GM18907 (cell line): ENCODE measurements around the gene RPP30.

Experiments
- ATAC-seq: cut with Tn5 transposase; IDR thresholded peaks from one replicate; pipeline ENCODE4 v1.9.1; 2021; ENCODE audit warnings: mild to moderate bottlenecking, moderate library complexity; ENCODE audit not compliant: unreplicated experiment

RPP30 gene

DNA sequence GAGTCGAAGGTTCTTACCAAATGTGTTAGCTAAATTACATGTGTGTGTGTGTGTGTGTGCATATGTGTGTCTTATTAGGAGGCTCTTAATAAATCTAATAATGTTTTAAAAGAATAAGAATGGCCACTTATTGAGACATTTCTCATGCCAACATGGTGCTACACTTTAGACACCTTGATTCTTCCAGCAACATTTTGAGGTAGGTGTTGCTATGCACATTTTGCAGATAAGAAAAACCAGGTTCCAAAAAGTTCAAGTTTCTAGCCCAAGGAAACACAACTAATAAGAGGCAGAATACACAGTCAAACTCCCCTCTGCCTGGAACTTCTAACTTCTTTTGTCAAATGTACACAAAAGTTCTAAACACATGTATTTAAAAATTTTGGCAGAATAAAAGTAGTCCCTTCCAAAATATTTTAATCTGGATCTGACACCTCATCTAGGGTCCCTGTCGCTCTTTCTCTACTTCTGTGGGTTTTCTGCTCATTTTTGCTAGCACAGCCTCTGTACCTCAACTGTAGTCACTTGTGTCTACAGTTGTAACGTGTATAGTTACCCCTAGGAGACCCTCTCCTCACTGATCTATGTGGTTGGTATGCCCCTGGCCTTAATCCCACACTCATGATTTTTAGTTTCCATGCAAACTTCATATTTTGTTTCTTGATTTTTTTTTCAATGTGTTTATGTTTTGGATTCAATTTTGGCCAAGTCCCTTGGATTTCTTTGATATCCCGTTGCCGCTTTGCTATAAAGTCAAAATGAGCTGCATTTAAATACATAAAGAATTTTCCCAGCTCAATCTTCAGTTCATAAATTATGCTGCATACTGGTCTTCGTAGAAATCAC is 44.8 kb downstream of the RPP30 start:
- no peak for ATAC-seq

DNA sequence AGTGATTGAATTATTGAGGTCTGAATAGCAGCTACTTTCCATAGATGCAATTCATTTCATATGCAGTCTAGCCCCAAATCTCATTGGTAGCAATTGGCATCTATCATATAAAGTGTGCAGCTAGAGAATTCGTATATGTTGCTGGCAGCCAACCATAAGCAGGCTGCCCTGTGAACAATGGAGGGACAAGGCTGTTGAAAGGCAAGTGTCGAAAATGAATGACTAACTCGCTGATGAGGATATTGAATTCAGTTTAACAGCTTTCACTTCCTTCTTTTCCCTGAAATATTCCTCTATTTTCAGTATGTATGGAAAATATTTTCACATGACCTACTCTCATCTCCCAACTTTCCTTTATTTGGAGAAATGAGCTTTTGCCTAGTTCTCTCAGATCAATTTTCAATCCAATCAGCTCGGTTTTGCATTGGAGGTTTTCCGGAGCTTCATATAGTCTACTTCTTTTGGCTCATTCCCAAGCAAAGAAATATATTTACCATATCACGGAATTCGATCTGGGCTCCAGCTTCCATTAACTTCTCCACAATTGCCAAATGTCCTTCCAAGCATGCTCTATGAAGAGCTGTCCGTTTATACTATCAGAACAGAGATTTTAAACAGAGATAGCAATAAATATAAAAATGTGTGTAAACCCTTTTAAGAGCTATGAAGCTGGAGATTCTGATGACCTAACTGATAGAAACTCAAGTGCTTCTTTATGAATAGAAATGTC is 45.6 kb downstream of the RPP30 start:
- no peak for ATAC-seq

GRCh38 chr10:90917968-90918318 is 46.2 kb downstream of the RPP30 start:
- no peak for ATAC-seq

DNA sequence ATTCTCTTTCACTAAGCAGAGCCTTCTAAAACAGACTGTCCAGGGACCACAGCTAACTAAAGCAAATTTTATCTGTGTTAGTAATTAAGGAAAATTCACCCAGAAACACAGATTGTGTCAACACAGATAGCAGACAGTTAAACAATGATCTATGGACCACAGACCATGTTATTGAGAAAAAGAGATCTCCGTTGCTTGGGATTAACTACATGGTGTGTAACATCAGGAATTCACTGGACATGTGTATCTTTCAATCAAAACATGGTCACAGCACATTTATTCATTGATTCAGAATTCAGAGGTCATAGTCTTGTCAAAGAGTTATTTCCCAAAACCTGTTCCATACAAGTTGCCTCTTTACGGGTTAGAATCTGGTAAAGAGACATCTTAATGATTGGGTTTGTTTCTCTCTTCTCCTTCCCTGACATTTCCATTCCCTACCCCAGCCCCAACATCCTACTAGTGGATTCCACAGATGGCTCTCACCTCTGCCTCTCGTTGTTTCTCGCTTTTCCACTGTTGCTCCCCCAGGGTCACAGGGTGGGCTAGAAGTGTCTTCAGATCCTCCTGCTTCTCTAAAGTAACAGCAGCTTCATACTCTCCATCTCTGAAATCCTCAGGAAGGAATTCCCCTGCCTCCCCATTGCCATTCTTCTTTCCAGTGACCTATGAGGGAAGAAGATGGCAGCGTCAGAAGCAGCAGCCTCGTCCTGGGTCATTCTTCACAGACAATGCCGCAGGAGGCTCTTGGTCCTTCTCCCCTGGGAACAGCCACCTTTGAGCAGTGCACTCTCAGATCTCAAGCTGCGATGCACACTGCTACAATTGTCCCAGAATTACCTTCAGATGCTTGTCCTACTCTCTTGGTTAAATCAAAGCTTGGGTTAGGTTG is 48.2 kb downstream of the RPP30 start:
- ATAC-seq, result no peak

- ATAC-seq, result no peak
Measured at GRCh38 chr10:90920986-90921666, 49.4 kb downstream of the RPP30 start, which contains the start of gene ANKRD1. Gene ANKRD1, minus strand, starts transcription at chr10:90921087. Its CDS starts 60 bp downstream, at chr10:90921027.

DNA sequence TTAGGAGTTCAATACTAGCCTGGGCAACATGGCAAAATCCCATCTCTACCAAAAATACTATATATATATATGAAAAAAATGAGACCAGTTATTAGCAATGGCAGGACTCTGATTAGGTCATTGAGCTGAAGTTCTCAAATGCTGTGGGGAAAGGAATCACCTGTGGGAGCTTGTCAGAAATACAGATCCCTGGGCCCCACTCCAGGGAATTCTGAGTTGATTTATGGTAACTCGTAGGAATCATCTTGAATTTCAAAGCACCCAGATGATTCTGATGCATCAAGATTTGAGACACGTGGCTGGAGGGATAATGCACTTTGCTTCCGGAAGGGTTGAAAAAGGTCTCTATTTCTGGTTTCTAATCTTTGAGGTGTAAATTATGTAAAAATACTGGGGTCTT is 50.1 kb downstream of the RPP30 start:
- ATAC-seq, result no peak

- ATAC-seq, result no peak
Measured at GRCh38 chr10:90923111-90923731, 51.4 kb downstream of the RPP30 start.

DNA sequence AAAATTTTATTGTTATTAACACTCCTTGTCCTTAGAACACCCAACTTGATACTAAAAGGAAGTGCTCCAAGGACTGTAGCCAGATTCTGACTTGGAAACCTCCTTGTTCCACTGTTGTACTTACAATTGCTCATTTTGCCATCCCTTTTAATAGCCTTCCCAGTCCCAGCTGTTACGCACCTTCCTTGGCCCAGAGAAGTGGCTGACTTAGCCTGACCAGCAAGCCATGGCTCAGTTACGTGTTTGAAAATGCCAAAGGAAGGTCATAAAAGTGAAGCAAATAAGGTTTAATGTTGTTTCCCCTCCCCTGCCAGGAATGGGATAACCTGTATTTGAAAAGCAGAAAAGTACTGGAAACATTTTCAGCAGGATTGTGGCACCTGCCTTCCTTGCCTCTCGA is 52.8 kb downstream of the RPP30 start:
- ATAC-seq, result no peak

- ATAC-seq, result no peak
Measured at GRCh38 chr10:90925079-90926029, 53.6 kb downstream of the RPP30 start.

DNA sequence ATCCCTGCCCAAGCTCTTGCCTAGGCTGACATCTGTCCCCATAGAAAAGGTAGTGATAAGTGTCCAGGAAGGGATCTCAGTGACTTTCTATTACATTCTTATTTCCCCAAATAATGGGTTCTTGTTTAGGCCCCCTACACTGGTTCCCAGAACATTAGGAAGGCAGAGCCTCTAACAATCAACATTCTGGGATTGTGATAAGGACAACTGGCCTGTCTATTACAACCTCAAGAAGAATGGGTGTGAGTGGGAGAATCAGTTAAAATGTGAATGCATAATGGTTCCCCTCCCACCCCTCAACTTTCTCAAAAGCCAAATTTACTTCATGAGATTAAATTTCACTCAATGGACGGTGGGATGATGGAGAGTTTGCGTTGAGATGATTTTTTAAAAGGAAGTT is 55.5 kb downstream of the RPP30 start:
- no peak for ATAC-seq

DNA sequence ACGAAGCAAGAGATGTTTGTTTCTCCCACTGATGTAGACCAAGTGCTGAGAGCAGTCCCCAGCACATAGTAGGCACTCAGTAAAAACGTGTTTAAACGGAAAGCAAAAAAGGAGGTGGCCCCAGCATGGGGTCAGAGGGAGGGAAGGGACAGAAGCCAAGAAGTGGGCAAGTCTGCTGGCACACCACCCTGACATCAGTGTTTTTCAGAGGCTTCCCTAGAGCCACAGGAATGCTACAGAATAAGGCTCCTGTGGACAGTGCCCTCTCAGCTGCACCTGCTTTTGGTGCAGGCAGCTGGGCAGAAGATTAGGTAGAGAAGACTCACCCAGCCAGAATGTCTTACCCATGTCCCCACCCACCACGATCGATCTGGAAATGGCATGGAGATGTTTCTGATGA is 57.4 kb downstream of the RPP30 start:
- ATAC-seq, result no peak

DNA sequence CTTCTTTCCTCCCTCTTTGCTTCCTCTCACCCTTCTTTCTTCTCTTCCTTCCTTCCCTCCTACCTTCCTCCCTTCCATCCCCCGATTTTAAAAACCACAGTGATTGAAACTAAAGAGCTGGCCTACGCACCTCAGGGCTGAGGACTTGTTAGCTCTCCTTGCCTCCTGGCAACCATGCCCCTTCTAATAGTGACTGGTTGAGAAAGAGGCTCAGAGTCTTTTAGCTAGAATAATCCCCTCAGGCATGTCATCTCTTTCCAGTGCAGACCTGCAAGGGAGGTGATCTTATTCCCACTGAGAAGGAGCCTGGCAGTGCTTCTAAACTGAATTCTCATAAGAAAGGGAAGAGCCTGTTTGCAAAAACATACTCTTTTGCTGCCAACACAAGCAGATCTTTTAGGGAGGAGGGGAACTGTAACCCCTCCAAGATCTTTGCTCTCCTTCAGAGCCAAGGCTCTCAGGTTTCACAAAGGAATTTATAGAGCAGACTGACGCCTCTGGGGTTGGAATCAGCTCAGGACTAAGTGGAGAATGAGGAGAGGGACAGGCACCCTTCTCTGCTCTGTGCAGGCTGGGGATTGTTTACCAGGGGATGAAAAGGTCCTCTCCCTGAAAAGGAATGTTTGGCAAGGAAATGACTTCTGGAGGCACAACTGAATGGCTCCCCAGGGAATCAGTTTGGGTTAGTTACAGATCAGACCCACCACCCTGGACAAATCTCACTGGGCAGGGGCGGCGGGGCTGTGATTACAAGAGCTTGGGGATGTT is 58.5 kb downstream of the RPP30 start:
- ATAC-seq, result no peak

DNA sequence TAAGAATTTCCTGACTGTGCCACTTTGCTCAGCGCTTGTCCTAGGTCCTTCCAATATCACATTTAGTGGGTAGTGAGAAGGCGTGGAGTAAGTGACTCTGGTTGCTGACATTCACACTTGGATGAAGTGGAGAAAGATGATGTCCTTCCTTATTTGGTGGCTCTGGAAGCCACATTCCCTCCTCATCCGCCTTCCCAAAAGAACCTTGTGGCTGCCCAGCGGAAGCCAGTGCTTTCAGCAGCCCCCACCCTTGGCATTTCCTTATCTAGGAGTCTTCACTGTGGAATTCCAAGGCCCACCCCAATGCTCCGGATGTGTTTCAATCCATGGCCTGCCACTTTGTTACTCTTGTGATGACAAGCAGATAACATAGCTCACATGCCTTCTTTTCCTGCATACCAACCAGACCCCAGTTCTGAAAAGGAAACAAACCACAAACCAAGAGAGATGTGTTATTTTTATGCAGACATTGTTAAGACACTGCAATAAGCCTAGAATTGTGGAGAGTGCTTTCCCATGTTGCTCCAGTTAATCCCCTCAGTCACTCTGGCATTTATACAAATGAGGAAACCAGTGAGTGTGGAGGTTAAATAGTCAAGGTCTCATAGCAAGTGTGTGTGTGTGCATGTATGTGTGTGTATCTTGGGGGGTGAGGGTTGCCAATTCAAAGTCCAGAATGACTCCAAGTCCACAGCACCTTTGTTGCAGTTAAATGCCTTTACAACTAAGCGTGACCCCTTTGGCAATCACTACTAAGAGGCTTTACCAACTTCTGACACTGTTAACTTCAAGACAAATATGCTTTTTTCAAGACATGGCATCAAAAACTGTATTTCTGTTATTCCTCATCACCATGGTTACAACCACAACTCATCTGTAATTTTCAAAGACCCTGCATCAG is 59.4 kb downstream of the RPP30 start:
- no peak for ATAC-seq

- no peak for ATAC-seq
Measured at GRCh38 chr10:90935581-90936275, 64.0 kb downstream of the RPP30 start.

- ATAC-seq, result no peak
Measured at GRCh38 chr10:90936276-90936659, 64.5 kb downstream of the RPP30 start.

- no peak for ATAC-seq
Measured at GRCh38 chr10:90937645-90938258, 66.0 kb downstream of the RPP30 start.
